GM18508 (cell line): ENCODE measurements around the gene LHFPL2.

ENCODE experiments used
- ATAC-seq: cut with Tn5 transposase; IDR thresholded peaks from one replicate; pipeline ENCODE4 v1.9.1; 2021; ENCODE audit warnings: moderate number of reproducible peaks; ENCODE audit not compliant: insufficient read depth, unreplicated experiment

LHFPL2 gene

GRCh38 chr5:78534148-78534904 is 114.2 kb downstream of the LHFPL2 start:
- no peak for ATAC-seq

- no peak for ATAC-seq
These were observed 115.2 kb downstream of the LHFPL2 start for GRCh38 chr5:78533356-78533755.

- no peak for ATAC-seq
These were observed 118.1 kb downstream of the LHFPL2 start for GRCh38 chr5:78530342-78531096.

- no peak for ATAC-seq
These were observed 120.6 kb downstream of the LHFPL2 start for GRCh38 chr5:78527925-78528324.

GRCh38 chr5:78527054-78527859 is 121.3 kb downstream of the LHFPL2 start:
- no peak for ATAC-seq

GRCh38 chr5:78526049-78526525 is 122.5 kb downstream of the LHFPL2 start:
- ATAC-seq: no peak

GRCh38 chr5:78523314-78524193 is 125.0 kb downstream of the LHFPL2 start:
- ATAC-seq: no peak

- no peak for ATAC-seq
These were observed 125.9 kb downstream of the LHFPL2 start for GRCh38 chr5:78522476-78523260.

GRCh38 chr5:78521455-78521854 is 127.1 kb downstream of the LHFPL2 start:
- no peak for ATAC-seq

- no peak for ATAC-seq
These were observed 129.2 kb downstream of the LHFPL2 start for GRCh38 chr5:78519198-78519941.

- ATAC-seq: no peak
These were observed 130.0 kb downstream of the LHFPL2 start for GRCh38 chr5:78518365-78519197.

- ATAC-seq: no peak
These were observed 132.9 kb downstream of the LHFPL2 start for GRCh38 chr5:78515670-78516069.

GRCh38 chr5:78514427-78515330 is 133.9 kb downstream of the LHFPL2 start:
- no peak for ATAC-seq

GRCh38 chr5:78513441-78513840 is 135.1 kb downstream of the LHFPL2 start:
- ATAC-seq: no peak

GRCh38 chr5:78512435-78512834 is 136.1 kb downstream of the LHFPL2 start:
- no peak for ATAC-seq

- no peak for ATAC-seq
These were observed 137.3 kb downstream of the LHFPL2 start for GRCh38 chr5:78511121-78511906.
